LHCN-M2 (cell line): ENCODE measurements around the gene FASLG. TPM values are rescaled to one million over a fixed set of nuclear protein-coding genes. Genes with fewer than 3 reads are reported as not detected.
"Not testable (repeated sequence)": the region's sequence is repeated elsewhere in the genome, so short reads cannot be mapped to it uniquely, and the experiment has no call there.

ENCODE experiments used
- DNase-seq: peaks from one replicate; pipeline ENCODE4 v3.0.0-alpha.2; 2012; ENCODE audit warnings: low read depth
- polyA plus RNA-seq: library from polyadenylated mRNA; unstranded; fragments of >200 nt; gene quantifications from one replicate; pipeline ENCODE4 v1.2.1, GENCODE V29; 2012; ENCODE audit warnings: missing spikeins
- total RNA-seq: library from RNA; depleted of rRNA; stranded (reverse); fragments of >200 nt; gene quantifications from 2 replicates; pipeline ENCODE4 v1.2.3, GENCODE V29; 2014; rRNA removed

Gene FASLG, protein sequence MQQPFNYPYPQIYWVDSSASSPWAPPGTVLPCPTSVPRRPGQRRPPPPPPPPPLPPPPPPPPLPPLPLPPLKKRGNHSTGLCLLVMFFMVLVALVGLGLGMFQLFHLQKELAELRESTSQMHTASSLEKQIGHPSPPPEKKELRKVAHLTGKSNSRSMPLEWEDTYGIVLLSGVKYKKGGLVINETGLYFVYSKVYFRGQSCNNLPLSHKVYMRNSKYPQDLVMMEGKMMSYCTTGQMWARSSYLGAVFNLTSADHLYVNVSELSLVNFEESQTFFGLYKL
- 0.38 and 0.52 TPM in 2 replicates for total RNA-seq
- not detected for polyA plus RNA-seq

DNA sequence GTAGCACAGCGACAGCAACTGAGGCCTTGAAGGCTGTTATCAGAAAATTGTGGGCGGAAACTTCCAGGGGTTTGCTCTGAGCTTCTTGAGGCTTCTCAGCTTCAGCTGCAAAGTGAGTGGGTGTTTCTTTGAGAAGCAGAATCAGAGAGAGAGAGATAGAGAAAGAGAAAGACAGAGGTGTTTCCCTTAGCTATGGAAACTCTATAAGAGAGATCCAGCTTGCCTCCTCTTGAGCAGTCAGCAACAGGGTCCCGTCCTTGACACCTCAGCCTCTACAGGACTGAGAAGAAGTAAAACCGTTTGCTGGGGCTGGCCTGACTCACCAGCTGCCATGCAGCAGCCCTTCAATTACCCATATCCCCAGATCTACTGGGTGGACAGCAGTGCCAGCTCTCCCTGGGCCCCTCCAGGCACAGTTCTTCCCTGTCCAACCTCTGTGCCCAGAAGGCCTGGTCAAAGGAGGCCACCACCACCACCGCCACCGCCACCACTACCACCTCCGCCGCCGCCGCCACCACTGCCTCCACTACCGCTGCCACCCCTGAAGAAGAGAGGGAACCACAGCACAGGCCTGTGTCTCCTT lies at the start of gene FASLG:
Gene FASLG, plus strand, starts transcription at position 233 of the 583 bp plus-strand sequence. Its CDS starts 99 bp downstream, at position 332.
- no peak for DNase-seq

DNA sequence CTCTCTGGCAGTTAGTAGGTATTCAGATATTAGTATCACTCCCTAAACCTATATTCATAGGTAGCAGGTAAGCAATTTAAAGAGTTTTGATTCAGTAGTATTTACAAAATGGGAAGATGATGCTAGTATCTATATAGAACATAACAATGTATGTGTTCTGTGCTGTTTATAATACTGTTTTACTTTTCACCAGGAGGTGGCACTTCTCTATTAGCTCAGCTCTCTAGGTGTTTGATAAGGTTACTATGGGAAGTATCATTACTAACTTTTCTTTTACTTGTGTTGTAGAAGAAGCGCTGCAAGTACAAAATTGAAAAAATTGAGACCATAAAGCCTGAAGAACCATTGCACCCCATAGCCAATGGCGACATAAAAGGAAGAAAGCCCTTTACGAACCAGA lies 49.4 kb upstream of the FASLG start:
- peak; percentile 22 for DNase-seq

DNA sequence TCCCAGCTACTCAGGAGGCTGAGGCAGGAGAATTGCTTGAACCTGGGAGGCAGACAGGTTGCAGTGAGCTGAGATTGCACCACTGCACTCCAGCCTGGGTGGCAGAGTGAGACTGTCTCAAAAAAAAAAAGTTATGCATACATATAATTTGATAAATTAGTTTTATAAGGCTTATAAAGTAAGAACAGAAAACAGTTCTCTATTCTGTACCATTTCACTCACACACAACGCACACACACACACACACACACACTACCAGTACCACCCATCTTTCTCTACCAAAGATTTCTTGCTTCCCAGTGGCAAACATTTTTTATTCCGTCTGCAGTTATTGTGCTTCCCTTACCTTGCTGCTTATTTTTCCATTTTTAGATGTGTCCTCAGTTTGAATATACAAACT lies 46.4 kb upstream of the FASLG start:
- DNase-seq: no peak

DNA sequence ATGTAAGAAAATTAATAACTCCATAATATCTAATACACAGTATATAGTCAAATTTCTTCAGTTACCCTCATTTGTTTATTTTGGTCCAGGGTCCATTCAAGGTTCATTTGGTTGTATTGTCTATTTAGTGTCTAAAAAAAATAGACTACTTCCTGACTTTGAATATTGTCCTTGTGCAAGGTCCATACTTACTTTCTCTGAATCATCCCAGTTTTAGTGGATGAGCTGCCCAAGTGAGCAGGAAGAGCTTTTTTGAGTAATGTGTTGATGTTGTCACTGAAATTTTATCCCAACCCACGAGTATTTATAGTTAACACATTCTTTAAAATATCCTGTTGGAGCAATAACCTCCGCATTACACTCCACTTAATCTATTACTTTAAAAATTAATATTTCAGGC lies 45.6 kb upstream of the FASLG start:
- DNase-seq: peak; percentile 50

DNA sequence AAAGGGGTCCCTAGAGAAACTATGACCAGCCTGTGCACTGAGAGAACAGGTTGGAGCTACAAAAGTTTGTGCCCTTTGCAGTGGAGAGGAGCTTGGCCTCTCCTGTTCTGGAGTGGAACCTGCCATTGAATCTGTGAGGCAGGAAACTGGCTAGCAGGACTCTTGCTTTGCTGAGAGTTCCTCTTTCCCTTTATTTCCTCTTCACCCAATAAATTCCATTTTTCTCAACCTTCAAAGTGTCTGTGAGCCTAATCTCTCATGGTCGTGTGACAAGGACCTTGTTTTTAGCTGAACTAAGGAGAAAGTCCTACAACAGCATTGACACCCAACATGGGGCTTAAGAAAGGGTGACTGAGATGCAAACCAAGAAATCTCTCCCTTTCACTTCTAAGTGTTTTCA lies 42.7 kb upstream of the FASLG start:
- DNase-seq: no peak

DNA sequence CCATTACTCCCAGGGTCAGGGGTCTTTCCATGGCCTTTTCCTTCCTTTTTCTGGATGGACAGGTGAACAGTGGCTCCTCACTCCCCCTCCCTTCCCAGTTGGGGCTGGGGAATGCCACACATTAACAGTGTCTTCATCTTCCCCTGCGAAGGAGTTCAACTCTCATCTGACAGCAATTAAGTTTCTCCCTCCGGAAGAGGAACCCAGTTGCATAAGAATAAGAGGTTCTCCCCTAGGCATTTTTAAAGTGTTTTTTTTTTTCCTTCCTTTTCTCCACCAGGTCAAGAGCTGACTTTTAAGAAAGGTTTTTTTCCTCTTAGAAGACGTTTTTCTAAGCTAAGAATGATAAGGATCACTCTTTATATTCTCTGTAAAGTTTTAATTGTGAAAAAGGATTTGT lies 42.3 kb upstream of the FASLG start:
- DNase-seq: no peak

DNA sequence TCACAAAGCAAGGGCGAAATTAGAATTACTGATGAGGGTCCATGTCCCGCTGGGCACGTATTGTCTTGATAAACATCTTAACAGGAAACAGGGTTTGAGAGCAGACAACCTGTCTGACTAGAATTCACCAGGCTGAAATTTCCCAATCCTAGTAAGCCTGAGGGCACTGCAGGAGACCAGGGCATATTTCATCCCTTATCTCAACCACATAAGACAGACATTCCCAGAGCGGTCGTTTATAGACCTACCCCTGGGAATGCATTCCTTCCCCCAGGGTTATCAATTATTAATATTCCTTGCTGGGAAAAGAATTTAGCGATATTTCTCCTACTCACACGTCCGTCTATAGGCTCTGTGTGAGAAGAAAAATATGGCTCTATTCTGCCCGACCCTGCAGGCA lies 38.3 kb upstream of the FASLG start:
- DNase-seq: not testable (repeated sequence)

DNA sequence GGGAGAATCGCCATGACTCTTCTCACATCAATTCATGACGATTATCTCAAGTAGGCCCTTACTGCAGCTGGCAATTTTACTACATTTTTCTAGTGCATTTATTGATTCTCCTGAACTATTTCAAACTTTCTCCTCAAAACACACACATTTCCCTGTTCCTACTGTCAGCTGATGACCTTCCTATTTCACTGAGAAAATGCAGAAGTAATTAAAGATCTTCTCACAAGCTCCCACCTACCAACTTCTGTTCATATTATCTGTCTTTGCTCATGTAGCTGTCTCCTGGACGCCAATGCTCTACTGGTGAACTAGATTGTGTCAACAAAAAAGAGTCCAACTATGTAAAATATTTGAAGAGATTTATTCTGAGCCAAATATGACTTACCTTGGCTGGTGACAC lies 36.4 kb upstream of the FASLG start:
- DNase-seq: no peak

DNA sequence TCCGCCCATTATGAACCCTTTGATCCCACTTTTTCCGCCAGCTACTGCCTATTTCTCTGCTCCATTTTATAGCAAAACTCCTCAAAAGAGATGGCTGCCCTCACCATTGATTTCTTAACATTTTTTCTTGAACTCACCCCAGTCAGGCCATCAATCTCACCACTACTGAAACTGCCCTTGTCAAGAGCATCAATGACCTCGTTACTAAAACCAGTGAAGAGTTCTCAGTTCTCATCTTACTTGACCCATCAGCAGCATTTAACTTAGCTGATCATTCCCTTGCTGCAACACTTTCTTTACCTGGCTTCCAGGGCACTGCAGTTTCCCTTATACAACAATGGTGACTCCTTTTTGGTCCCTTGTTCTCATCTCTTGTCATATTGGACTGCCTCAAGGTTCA lies 35.2 kb upstream of the FASLG start:
- DNase-seq: no peak

DNA sequence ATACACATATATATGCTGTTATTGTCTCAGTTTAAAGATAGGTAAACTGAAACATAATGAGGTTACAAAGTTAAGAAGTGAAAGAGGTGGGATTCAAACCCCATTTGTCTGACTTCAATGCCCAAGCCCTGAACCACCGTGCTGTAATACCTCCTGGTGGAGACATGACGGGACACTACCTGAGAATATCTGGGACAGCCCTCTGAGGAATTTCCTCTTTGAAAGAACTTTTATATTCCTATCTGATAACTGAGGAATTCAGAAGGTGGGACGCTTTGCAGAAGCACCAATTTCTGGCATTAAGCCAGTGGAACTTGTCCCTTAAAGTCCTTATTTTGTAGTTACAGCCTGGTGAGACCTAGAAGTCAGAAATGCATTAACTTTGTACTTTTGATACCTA lies 32.1 kb upstream of the FASLG start:
- no peak for DNase-seq

DNA sequence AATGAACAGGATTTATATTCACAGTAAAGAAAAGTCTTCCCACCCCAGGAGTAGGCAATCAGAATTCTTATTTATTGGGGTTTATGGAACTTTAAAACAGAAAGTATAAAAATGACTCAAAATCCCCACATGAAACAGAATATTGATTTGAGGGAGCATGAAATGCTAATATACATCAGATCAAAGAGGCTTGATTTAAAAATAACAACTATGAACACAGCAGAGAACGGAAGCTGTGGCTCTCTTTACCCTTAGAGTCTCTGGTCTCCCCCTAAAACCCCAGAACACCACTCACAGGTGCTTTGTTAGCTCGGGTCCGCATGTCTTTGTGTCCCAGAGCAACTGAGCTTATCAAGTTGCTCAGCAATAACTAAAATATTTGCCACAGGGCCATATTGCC lies 31.2 kb upstream of the FASLG start:
- no peak for DNase-seq

DNA sequence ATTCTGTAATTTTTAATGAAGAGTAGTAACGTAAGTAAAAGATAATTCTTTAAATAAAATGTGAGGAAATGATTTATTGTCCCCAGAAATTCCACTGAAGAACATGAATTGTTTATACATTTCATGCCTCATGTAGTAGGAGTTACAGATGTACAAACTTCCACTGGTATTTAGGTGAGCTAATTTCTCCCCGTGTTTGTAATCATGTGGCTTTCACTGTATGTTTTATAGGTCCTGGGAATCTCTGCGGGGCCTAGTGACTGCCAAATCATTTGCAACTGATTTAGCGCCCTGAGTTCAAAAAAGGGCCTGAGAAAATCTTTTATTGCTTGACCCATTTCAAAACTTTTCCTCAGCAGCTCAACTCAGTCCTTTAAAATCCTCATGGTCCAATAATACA lies 30.5 kb upstream of the FASLG start:
- DNase-seq: no peak

DNA sequence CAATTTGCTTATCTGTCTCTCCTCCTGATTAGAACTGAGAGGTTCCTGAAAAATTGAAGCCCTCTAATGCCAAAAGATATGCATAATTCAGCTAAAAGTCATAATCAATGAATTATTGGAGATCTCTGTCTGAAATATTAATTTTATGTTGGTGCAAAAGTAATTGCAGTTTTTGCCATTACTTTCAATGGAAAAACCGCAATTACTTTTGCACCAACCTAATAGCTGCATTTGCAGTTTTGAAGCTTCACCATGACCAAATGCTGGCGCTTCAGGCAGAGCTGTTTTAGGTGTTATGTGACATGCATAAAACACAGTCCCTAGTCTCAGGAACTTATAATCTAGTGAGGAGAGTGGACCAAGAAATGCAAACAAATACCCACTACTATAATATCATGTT lies 29.7 kb upstream of the FASLG start:
- no peak for DNase-seq

DNA sequence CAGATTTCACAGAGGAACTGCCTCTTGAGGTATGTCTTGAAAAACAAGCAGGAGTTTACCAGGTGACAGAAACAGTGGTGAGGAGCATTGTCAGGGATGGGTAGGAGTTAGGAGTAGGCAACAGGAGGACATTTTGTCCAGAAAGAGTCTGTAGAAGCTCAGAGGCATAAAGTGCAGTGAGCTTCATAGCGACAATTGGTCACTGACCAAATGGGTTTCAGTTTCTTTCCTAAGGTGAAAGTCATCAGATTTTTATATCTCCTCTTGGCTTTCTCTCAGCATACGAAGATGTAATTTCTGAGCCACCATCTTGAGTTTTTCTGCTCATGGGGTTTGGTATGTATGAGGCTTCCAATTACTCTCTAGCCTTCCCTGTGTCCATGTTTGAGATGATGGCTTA lies 29.3 kb upstream of the FASLG start:
- no peak for DNase-seq

DNA sequence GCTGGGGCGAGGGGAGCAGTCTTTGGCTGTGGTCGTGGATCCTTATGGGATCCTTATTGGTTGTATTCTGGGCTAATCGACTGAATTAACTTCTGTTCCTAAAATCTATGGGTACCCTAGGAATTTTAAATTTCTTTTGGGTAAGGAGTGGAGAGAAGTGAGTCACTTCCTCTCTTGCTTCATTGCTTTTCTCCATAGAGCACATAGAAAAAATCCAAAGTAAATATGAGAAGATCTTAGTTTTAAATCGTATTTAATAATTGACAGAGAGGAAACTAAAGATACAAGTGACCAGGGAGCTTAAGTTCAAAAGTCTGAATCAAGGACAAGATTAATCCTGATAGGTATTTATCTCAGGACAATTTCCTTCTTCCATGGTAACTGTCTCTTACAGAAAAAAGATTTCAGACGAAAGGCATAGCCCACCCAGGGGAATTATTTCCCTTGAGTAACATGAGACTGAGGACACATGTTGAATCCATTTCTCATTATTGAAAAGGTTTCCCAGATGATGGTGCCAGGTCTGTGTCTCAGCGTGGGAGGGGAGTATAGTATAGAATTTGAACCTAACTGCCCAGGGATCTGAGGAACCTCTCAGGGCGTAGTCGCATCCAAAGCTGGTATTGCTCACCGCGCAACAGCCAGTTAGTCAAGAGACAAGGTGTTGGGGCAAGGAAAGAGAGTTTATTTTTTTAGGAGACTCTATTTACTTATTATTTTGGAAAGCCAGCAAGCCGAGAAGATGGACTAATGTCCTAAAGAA lies 28.7 kb upstream of the FASLG start:
- DNase-seq: peak; percentile 52

DNA sequence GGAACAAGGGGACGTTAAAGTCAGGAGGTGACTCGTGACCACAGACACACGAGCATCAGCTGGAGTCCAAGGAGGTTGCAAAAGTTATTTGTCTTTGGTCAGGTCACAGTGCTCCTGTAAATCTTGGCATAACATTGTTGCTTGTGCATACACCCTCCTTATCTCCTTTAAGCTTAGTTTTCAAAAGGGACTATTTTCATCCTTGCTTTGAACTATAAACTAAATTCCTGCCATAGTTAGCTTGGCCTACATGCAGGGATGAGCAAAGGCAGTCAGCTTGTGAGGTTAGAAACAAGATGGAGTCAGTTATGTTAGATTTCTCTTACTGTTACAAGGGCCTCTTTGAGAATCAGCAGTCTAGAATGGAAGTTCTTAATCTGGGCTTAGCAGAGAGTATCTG lies 28.0 kb upstream of the FASLG start:
- peak; percentile 49 for DNase-seq

DNA sequence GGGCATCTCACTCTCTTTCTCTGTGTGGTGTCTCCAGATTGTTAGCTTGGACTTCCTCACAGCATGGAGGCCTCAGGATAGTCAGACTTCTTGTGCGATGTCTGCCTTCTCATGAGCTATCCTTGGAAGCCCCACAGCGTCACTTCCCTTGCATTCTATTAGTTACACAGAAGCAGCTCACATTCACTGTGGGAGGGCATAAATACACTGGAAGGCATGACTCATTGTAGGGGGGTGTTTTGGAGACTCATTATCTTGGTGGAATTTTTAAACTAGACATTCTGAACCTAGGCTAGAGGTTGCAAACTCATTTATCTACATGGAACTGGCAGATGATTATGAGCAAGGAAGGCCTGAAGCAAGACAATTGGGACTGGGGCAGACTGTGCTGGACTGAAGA lies 21.4 kb upstream of the FASLG start:
- DNase-seq: peak; percentile 82

DNA sequence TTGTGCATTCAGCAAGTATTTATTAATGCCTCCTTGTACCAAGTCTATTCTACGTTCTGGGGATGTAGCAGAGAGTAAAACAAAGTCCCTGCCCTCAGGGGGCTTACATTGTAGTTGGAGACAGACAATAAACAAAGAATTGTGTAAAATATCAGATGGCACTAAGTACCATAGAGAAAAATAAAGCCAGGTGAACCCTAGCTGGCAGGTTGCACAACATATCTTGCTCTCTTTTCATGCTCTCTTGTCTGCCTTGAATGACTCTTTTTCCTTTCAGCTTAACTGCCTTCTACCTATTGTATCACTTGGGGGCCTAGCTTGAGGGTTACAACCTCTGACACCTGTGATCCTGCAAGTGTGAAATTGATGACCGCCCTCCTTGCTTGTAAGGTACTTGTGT lies 20.7 kb upstream of the FASLG start:
- no peak for DNase-seq

DNA sequence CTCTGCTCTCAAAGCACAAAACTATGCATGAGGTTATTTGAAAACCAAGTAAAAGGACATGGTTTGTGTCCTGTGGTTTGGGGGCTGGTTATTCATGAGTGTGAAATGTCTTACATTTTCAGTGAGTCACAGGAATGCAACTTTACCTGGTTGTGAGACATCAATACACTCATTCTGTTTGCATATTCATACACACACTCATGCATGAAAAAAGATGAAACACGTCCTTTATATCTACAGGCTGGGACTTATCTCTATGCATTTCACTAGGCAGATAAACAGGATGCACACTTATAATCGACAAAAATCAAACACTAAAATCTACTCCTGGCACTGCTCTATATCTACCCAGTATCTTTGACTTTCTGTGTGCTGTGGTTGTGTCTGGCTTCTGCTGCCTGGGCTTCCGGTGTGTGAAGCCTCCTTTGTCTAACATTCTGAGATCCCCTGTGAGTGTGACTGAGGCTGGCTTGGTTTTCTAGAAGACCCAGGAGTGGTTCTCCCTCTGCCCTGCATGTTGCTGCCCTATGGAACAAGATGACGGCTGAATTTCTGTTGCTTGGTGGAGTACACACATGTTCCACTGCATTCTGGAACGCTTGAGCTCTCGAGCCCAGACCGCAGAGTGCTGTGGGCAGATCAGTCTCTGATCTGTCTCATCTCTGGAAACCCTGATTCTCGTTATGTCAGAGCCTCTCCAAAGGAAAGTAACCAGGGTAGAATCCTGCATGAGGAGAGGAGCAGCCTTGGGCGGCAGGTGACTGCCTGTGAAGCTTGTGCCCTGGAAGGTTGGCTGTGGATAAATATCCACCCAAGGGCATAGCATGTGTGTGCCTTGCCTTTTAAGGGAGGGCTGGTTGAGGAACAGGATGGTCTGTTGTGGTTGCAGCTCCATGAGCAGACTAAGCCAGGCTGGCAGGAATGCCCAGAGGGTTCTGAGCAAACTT lies 19.7 kb upstream of the FASLG start:
- DNase-seq: peak; percentile 97

DNA sequence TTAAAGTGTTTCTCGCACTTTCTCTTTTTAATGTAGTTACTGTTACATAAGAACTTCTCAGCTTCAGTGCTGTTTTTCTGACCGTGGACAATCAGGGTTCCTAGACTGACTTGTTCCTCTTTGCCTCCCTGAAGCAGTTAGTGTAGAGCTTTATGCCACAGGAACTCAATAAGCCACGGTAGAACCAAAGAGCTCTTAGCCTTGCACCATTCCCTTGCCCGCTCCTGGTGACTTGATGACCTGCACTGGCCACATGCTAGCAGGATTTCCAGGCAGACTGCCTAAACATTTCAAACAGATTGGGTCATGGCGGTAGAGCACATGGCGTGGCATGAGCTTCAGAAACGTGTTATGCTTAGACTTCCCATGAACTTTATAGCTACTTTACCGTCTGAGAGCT lies 18.8 kb upstream of the FASLG start:
- DNase-seq: no peak

DNA sequence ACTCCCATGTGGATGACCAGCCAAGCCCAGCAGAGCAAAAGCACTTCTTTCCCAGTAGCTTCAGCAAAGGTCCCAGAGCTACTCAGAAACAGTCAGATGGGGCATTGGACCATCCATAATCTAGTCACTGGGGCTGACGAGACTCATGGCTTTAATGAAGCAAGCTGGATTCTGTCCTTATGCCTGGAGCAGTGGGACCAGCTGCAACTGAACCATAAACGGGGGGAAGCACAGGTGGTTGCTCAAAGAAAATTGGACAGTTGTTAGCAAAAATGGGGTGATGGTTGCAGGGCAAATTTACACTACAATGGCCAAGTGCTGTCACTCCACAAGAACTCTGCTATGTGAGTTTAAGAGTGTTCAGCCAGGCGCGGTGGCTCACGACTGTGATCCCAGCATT lies 17.4 kb upstream of the FASLG start:
- no peak for DNase-seq

DNA sequence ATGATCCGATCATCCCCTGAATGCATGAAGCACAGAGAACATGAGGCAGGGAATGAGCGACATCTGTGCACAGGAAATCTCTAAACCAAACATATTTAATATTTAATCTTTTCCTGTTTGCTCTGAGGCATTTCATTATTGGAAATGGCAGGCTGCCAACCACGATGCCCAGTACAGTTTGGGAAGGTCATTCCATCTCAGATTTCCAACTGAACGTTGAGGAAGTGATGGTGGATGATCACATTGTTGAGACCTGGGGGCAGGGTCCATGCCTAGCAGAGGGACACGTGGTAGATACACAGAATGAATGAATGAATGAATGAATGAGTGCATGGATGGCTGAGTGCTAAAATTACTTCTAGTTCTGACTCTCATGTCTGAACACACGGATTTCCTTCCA lies 15.9 kb upstream of the FASLG start:
- peak; percentile 70 for DNase-seq
